Measurements from ENCODE around the gene EXOSC1.

- no peak for TF ChIP-seq GATA2 (IDR thresholded peaks at IDR 0.05; ENCODE audit: low read depth, low read length)
- no peak for TF ChIP-seq GATA3 (IDR thresholded peaks at IDR 0.05; ENCODE audit: low read depth, low read length)
These were observed 20.9 kb upstream of the EXOSC1 start for GRCh38 chr10:97466755-97467154.

Data from SH-SY5Y (cell line).